ENCODE measurements around the gene LRRN2. TPM values are rescaled to one million over a fixed set of nuclear protein-coding genes. Genes with fewer than 3 reads are reported as not detected.
"Not testable (repeated sequence)": the region's sequence is repeated elsewhere in the genome, so short reads cannot be mapped to it uniquely, and the experiment has no call there.

LRRN2 gene
- polyA plus RNA-seq, 1 donor, result 5.9 TPM

GRCh38 chr1:204728045-204728444 is 42.5 kb upstream of the LRRN2 start:
- no CpG with 5 or more reads among the region's 3 CpGs for WGBS (ENCODE audit: insufficient coverage, low lambda C conversion rate)
- Histone ChIP-seq H3K4me3 (ENCODE audit: low read length) (no peak overlapping the region), H3K9me3 (ENCODE audit: control insufficient read depth, low read depth, low read length) (no peaks in the 10 kb centered on the region), H3K27ac (ENCODE audit: low read length) (no peak overlapping the region), H3K4me1 (ENCODE audit: control insufficient read depth, insufficient read depth, low read length) (peaks cover 17% of the 10 kb centered on the region), H3K27me3 (ENCODE audit: control insufficient read depth, insufficient read depth, low read length) (peaks cover 10% of the 10 kb centered on the region), H3K36me3 (ENCODE audit: control insufficient read depth, insufficient read depth, low read length) (no peaks in the 10 kb centered on the region)
- DNase-seq, result no peak

GRCh38 chr1:204727438-204727837 is 41.9 kb upstream of the LRRN2 start:
- not testable (repeated sequence) for DNase-seq

GRCh38 chr1:204726478-204726877 is 40.9 kb upstream of the LRRN2 start:
- WGBS (ENCODE audit: insufficient coverage, low lambda C conversion rate), result no CpG with 5 or more reads among the region's 1 CpG
- H3K27ac ChIP-seq (ENCODE audit: low read length), result no peak overlapping the region

More at GRCh38 chr1:204727438-204727837, 41.9 kb upstream of the LRRN2 start:
- H3K4me1 ChIP-seq (ENCODE audit: control insufficient read depth, insufficient read depth, low read length), result peaks cover 17% of the 10 kb centered on the region
- no CpG with 5 or more reads among the region's 6 CpGs for WGBS (ENCODE audit: insufficient coverage, low lambda C conversion rate)
- H3K4me3 ChIP-seq (ENCODE audit: low read length); H3K27ac ChIP-seq (ENCODE audit: low read length); H3K36me3 ChIP-seq (ENCODE audit: control insufficient read depth, insufficient read depth, low read length); H3K9me3 ChIP-seq (ENCODE audit: control insufficient read depth, low read depth, low read length): not testable (repeated sequence)
- H3K27me3 ChIP-seq (ENCODE audit: control insufficient read depth, insufficient read depth, low read length), result peaks cover 10% of the 10 kb centered on the region

DNA sequence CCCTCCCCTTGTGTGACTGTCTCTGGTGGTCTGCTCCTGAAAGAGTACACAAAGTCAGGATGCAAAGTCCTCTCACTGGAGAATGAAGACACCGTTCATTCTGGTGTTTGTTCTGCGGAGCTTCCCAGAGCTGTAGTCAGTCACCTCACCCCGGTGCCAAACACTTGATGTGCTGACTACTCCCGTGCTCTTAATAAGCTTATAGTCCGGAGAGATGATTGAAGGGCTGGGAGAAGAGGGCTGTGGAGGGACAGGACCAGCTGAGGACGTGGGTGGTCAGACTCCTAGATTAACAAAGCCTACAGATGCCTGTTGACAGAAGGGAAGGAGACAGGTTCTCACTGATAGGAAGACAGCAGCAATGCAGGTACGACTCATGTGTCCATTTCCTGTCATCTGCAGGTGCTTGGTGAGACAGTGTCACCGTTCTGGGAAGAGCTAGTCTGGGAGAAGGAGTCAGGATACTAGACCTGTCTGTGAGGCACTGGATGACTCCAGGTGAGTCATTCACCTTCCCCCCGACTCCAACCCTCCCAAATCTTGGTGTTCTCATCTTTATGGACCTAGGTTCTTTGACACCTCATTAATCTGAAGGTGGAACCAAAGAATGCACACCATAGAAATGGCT is 40.4 kb upstream of the LRRN2 start:
- no peak overlapping the region for H3K27ac ChIP-seq (ENCODE audit: low read length)

More at GRCh38 chr1:204726478-204726877, 40.9 kb upstream of the LRRN2 start:
- DNase-seq, result peak; percentile 74 to 86
- Histone ChIP-seq H3K4me1 (ENCODE audit: control insufficient read depth, insufficient read depth, low read length) (peaks cover 17% of the 10 kb centered on the region), H3K36me3 (ENCODE audit: control insufficient read depth, insufficient read depth, low read length) (no peaks in the 10 kb centered on the region), H3K9me3 (ENCODE audit: control insufficient read depth, low read depth, low read length) (no peaks in the 10 kb centered on the region), H3K4me3 (ENCODE audit: low read length) (no peak overlapping the region), H3K27me3 (ENCODE audit: control insufficient read depth, insufficient read depth, low read length) (peaks cover 8% of the 10 kb centered on the region)

DNA sequence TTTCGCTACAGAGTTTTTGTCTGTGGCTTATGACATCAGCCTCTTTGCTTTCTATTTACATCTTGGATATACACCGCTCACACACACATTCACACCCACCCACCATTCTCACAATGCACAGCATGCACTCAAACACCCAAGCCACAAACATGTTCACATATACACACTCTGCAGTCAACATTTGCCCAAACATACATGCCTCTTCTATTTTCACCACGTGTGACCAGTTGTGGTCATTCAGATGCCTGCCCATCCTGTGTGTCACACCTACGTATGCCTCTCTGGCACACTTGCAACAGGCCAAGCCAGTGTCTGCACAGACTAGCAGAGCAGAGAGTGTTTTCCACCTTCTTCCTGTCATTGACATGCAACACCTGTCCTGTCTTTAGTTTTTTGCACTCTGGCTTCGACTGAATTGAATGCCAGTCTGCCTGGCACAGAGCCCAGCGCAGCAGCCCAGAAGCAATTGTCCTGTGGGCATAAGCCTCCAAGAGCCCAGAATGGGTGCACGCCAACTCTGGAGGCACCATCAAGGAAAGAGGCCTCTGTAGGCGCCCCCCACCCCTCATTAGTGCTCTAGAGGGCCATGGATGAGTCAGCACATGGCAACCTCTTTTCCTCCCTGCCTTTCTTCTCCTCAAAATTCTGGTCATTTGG is 37.7 kb upstream of the LRRN2 start:
- H3K27me3 ChIP-seq (ENCODE audit: control insufficient read depth, insufficient read depth, low read length), result no peaks in the 10 kb centered on the region
- no peak for DNase-seq
- no peaks in the 10 kb centered on the region for H3K9me3 ChIP-seq (ENCODE audit: control insufficient read depth, low read depth, low read length)
- H3K27ac ChIP-seq (ENCODE audit: low read length), result no peak overlapping the region
- no peaks in the 10 kb centered on the region for H3K36me3 ChIP-seq (ENCODE audit: control insufficient read depth, insufficient read depth, low read length)
- no peak overlapping the region for H3K4me3 ChIP-seq (ENCODE audit: low read length)
- WGBS (ENCODE audit: insufficient coverage, low lambda C conversion rate), result no CpG with 5 or more reads among the region's 8 CpGs
- H3K4me1 ChIP-seq (ENCODE audit: control insufficient read depth, insufficient read depth, low read length), result peaks cover 17% of the 10 kb centered on the region

More for the DNA sequence above, 40.4 kb upstream of the LRRN2 start:
- H3K9me3 ChIP-seq (ENCODE audit: control insufficient read depth, low read depth, low read length), result no peaks in the 10 kb centered on the region
- peak in 1 of 2 donors; percentile 25 for DNase-seq
- no peaks in the 10 kb centered on the region for H3K36me3 ChIP-seq (ENCODE audit: control insufficient read depth, insufficient read depth, low read length)
- no CpG with 5 or more reads among the region's 9 CpGs for WGBS (ENCODE audit: insufficient coverage, low lambda C conversion rate)
- peaks cover 3% of the 10 kb centered on the region for H3K27me3 ChIP-seq (ENCODE audit: control insufficient read depth, insufficient read depth, low read length)
- no peak overlapping the region for H3K4me3 ChIP-seq (ENCODE audit: low read length)
- H3K4me1 ChIP-seq (ENCODE audit: control insufficient read depth, insufficient read depth, low read length), result peaks cover 17% of the 10 kb centered on the region

DNA sequence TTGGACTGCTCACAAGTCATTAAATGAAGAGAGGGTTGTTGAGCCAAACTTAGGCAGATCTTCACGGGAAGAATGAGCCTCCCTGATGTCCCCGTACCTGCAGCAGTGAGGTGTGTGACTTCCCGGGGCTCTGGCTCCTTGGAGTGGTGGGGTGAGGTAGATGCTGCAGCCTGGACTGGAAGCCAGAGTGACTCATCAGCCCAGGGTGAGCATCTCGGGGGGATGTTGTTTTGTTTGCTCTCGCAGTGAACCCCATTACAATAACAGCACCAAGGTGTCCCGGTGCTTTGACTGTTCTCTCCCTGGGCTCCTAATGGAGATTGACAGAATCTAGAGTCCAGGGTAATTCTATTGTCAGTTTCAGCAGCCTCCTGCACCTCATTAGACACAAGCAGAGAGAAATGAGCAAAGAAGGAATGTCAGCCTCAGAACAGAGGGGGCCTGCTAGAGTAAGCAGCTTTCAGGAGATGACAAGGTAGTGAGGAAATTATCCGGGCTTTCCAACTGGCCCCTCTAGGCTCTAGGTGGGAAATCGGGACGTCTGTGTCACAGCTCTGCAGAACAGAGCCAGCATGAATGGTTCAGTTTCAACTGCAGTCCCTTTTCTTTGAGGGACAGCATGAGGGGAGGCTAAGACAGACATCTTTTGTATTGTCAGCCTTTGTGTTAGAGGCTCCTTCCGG is 36.0 kb upstream of the LRRN2 start:
- Histone ChIP-seq H3K36me3 (ENCODE audit: control insufficient read depth, insufficient read depth, low read length) (no peaks in the 10 kb centered on the region), H3K27me3 (ENCODE audit: control insufficient read depth, insufficient read depth, low read length) (no peaks in the 10 kb centered on the region), H3K4me3 (ENCODE audit: low read length) (no peak overlapping the region), H3K27ac (ENCODE audit: low read length) (no peak overlapping the region), H3K9me3 (ENCODE audit: control insufficient read depth, low read depth, low read length) (no peaks in the 10 kb centered on the region), H3K4me1 (ENCODE audit: control insufficient read depth, insufficient read depth, low read length) (peaks cover 16% of the 10 kb centered on the region)
- DNase-seq, result no peak
- WGBS (ENCODE audit: insufficient coverage, low lambda C conversion rate), result no CpG with 5 or more reads among the region's 10 CpGs

DNA sequence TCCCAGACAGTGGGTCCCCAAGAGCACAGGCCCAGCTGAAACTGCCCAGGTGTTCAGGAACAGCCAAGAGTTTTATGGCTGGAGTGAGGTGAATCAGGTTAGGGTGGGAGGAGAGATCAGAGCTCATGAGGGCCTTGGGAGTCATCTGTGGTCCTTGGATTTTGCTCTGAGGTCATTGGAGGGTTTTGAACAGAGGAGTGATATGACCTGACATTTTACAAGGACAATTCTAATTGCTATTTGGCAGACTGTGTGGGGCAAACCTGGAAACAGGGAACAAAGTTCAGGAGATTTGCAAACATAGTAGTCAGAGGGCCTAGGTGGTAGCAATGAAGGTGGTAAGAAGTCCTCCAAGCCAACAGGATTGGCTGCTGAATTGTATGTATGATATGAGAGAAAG is 31.1 kb upstream of the LRRN2 start:
- H3K4me3 ChIP-seq (ENCODE audit: low read length), result no peak overlapping the region
- DNase-seq, result peak; percentile 33 to 68
- peak overlapping the region; percentile 16 for H3K27ac ChIP-seq (ENCODE audit: low read length)

GRCh38 chr1:204714861-204715511 is 29.4 kb upstream of the LRRN2 start:
- Histone ChIP-seq H3K36me3 (ENCODE audit: control insufficient read depth, insufficient read depth, low read length) (no peaks in the 10 kb centered on the region), H3K4me3 (ENCODE audit: low read length) (no peak overlapping the region), H3K4me1 (ENCODE audit: control insufficient read depth, insufficient read depth, low read length) (peaks cover 24% of the 10 kb centered on the region), H3K27me3 (ENCODE audit: control insufficient read depth, insufficient read depth, low read length) (peaks cover 12% of the 10 kb centered on the region), H3K9me3 (ENCODE audit: control insufficient read depth, low read depth, low read length) (no peaks in the 10 kb centered on the region), H3K27ac (ENCODE audit: low read length) (no peak overlapping the region)
- no peak for DNase-seq
- 100% methylated on average over 1 of the region's 12 CpGs for WGBS (ENCODE audit: insufficient coverage, low lambda C conversion rate)

More for the DNA sequence above, 31.1 kb upstream of the LRRN2 start:
- Histone ChIP-seq H3K36me3 (ENCODE audit: control insufficient read depth, insufficient read depth, low read length) (no peaks in the 10 kb centered on the region), H3K4me1 (ENCODE audit: control insufficient read depth, insufficient read depth, low read length) (peaks cover 20% of the 10 kb centered on the region), H3K27me3 (ENCODE audit: control insufficient read depth, insufficient read depth, low read length) (peaks cover 10% of the 10 kb centered on the region), H3K9me3 (ENCODE audit: control insufficient read depth, low read depth, low read length) (no peaks in the 10 kb centered on the region)

GRCh38 chr1:204714194-204714860 is 28.8 kb upstream of the LRRN2 start:
- peaks cover 24% of the 10 kb centered on the region for H3K4me1 ChIP-seq (ENCODE audit: control insufficient read depth, insufficient read depth, low read length)
- no peak for DNase-seq
- H3K36me3 ChIP-seq (ENCODE audit: control insufficient read depth, insufficient read depth, low read length), result no peaks in the 10 kb centered on the region
- no peak overlapping the region for H3K27ac ChIP-seq (ENCODE audit: low read length)
- peaks cover 12% of the 10 kb centered on the region for H3K27me3 ChIP-seq (ENCODE audit: control insufficient read depth, insufficient read depth, low read length)
- no peak overlapping the region for H3K4me3 ChIP-seq (ENCODE audit: low read length)
- H3K9me3 ChIP-seq (ENCODE audit: control insufficient read depth, low read depth, low read length), result no peaks in the 10 kb centered on the region
- WGBS (ENCODE audit: insufficient coverage, low lambda C conversion rate), result no CpG with 5 or more reads among the region's 6 CpGs

- H3K27ac ChIP-seq (ENCODE audit: low read length), result no peak overlapping the region
- H3K36me3 ChIP-seq (ENCODE audit: control insufficient read depth, insufficient read depth, low read length), result no peaks in the 10 kb centered on the region
- 0% methylated on average over 1 of the region's 5 CpGs for WGBS (ENCODE audit: insufficient coverage, low lambda C conversion rate)
- H3K27me3 ChIP-seq (ENCODE audit: control insufficient read depth, insufficient read depth, low read length), result peaks cover 12% of the 10 kb centered on the region
- DNase-seq, result no peak
- no peaks in the 10 kb centered on the region for H3K9me3 ChIP-seq (ENCODE audit: control insufficient read depth, low read depth, low read length)
- H3K4me3 ChIP-seq (ENCODE audit: low read length), result no peak overlapping the region
- peaks cover 24% of the 10 kb centered on the region for H3K4me1 ChIP-seq (ENCODE audit: control insufficient read depth, insufficient read depth, low read length)
These were observed 28.0 kb upstream of the LRRN2 start for GRCh38 chr1:204713541-204713940.
